Activated naive CD4-positive, alpha-beta T cell treated with Interleukin-2 at 50 U/mL for 16 hours (primary cell): ENCODE data around the gene MX2.
"Not testable (repeated sequence)": the region's sequence is repeated elsewhere in the genome, so short reads cannot be mapped to it uniquely, and the experiment has no call there.

Experiments
- DNase-seq: peaks from one replicate; pipeline ENCODE4 v3.0.0-alpha.2; 2020

MX2 gene

GRCh38 chr21:41419921-41420862, 58.4 kb downstream of the MX2 start:
- DNase-seq: peak; percentile 54

GRCh38 chr21:41420998-41421397, 59.2 kb downstream of the MX2 start:
- not testable (repeated sequence) for DNase-seq

- no peak for DNase-seq
Measured at GRCh38 chr21:41422546-41423304, 60.9 kb downstream of the MX2 start.

GRCh38 chr21:41423305-41423636, 61.4 kb downstream of the MX2 start:
- not testable (repeated sequence) for DNase-seq

- DNase-seq: no peak
Measured at GRCh38 chr21:41425588-41425953, 63.7 kb downstream of the MX2 start.

- DNase-seq: peak; percentile 88
Measured at GRCh38 chr21:41425954-41426675, 64.3 kb downstream of the MX2 start, which contains the start of gene MX1. Gene MX1, plus strand, starts transcription at chr21:41426239. Its CDS starts 5,832 bp downstream, at chr21:41432071.

- DNase-seq: no peak
Measured at GRCh38 chr21:41426676-41427404, 65.0 kb downstream of the MX2 start.

- no peak for DNase-seq
Measured at GRCh38 chr21:41427556-41427955, 65.7 kb downstream of the MX2 start.

GRCh38 chr21:41428311-41428710, 66.5 kb downstream of the MX2 start:
- DNase-seq: no peak

- no peak for DNase-seq
Measured at GRCh38 chr21:41428847-41429246, 67.0 kb downstream of the MX2 start.

GRCh38 chr21:41429305-41429704, 67.5 kb downstream of the MX2 start:
- no peak for DNase-seq

GRCh38 chr21:41429925-41430491, 68.2 kb downstream of the MX2 start:
- DNase-seq: no peak

- no peak for DNase-seq
Measured at GRCh38 chr21:41431788-41432548, 70.1 kb downstream of the MX2 start.

- no peak for DNase-seq
Measured at GRCh38 chr21:41432562-41433460, 71.0 kb downstream of the MX2 start.

- no peak for DNase-seq
Measured at GRCh38 chr21:41433566-41433965, 71.7 kb downstream of the MX2 start.

- no peak for DNase-seq
Measured at GRCh38 chr21:41435706-41436105, 73.9 kb downstream of the MX2 start.

- DNase-seq: no peak
Measured at GRCh38 chr21:41437729-41438128, 75.9 kb downstream of the MX2 start.

- DNase-seq: no peak
Measured at GRCh38 chr21:41438425-41439113, 76.7 kb downstream of the MX2 start.

GRCh38 chr21:41439248-41439647, 77.4 kb downstream of the MX2 start:
- DNase-seq: no peak

GRCh38 chr21:41441546-41441945, 79.7 kb downstream of the MX2 start:
- no peak for DNase-seq
